Measurements from ENCODE around the gene FIGLA.
"Not testable (repeated sequence)": the region's sequence is repeated elsewhere in the genome, so short reads cannot be mapped to it uniquely, and the experiment has no call there.

The FIGLA gene

GRCh38 chr2:70743677-70744076 is 46.8 kb downstream of the FIGLA start:
- no peak for DNase-seq

GRCh38 chr2:70743068-70743467 is 47.4 kb downstream of the FIGLA start:
- no peak for DNase-seq

- not testable (repeated sequence) for DNase-seq
These were observed 51.0 kb downstream of the FIGLA start for GRCh38 chr2:70739492-70739891.

GRCh38 chr2:70738159-70738558 is 52.3 kb downstream of the FIGLA start:
- no peak for DNase-seq

- no peak for DNase-seq
These were observed 55.4 kb downstream of the FIGLA start for GRCh38 chr2:70735071-70735470.

GRCh38 chr2:70733646-70734180 is 56.7 kb downstream of the FIGLA start:
- DNase-seq: no peak

- no peak for DNase-seq
These were observed 57.4 kb downstream of the FIGLA start for GRCh38 chr2:70732766-70733645.

- DNase-seq: no peak
These were observed 59.7 kb downstream of the FIGLA start for GRCh38 chr2:70730730-70731129.

- DNase-seq: no peak
These were observed 60.8 kb downstream of the FIGLA start for GRCh38 chr2:70729647-70730046.

- no peak for DNase-seq
These were observed 62.3 kb downstream of the FIGLA start for GRCh38 chr2:70728128-70728527.
